ENCODE results near the gene ID2.

The ID2 gene

DNA sequence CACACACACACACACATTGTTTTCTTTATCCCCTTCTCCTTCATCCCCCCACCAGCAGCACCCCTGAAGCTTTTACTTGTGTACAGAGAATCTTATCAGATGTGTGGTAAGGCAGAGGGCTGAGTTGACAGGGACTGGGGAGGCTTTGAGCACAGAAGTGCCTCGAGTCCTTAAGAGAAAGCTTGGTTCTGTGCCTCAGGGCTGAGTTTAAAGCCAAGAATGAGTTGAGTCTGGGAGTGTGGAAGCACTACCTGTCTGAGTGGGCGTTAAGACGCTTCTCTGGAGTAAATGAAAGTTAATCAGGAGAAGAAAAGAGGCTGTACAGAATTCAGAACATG is 2.7 kb downstream of the ID2 start:
- peaks cover 58% of the 10 kb centered on the region for H3K27me3 ChIP-seq
- peaks cover 29% of the 10 kb centered on the region for H4K20me1 ChIP-seq
- H3K9me3 ChIP-seq, result no peaks in the 10 kb centered on the region
- no peak for TF ChIP-seq Cebpa-rat (IDR thresholded peaks at IDR 0.05)
- peak overlapping the region; percentile 77; the same call in 1 of the 2 replicates for H3K27ac ChIP-seq
- peak overlapping the region; percentile 100 for H3K4me2 ChIP-seq
- no peaks in the 10 kb centered on the region for H3K36me3 ChIP-seq
- H3K4me1 ChIP-seq, result peaks cover 44% of the 10 kb centered on the region
- H3K9ac ChIP-seq, result no peak overlapping the region
- peak overlapping the region; percentile 75 for H3K4me3 ChIP-seq

DNA sequence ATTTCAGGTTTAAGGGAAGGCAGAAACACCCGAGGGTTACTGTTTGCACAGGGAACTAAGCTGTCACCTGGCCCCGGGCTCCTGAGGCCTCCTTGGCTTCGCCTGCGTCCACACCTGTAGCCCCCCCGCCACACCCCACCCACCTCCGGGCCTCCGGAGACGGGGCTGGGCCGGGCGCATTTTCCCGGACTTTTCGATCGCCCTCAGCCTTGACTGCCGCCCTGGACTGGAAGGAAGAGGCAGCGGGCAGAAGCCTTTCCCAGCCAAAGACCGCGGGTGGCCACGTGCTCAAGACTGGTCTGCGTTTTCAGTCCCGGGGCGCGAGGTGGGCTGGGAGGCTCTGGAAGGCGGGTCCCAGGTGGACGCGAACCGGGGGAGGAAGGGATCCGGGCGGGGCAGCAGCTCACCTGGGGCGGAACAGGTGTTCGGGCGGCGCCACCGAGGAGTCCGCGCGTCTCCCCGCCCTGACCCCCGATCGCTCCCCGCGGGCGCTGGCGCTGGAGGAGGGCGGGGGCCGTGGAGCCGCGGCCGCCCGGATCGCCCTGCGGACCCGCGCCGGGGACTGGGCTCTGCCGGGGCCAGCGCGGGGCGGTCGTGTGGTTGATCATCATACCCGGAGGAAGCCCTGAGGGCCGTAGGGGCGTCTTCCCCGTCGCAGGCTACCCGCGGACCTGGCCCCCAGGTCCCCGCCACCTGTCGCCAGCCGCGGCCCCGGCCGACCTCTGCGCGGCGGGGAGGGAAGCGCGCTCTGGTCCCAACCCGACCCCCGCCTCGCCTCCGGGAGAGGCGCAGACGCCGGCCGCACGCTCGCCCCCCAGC is 3.2 kb downstream of the ID2 start:
- H3K4me1 ChIP-seq, result peaks cover 41% of the 10 kb centered on the region
- peak overlapping the region; percentile 75 for H3K4me3 ChIP-seq
- H3K27ac ChIP-seq, result peak overlapping the region; percentile 77
- H3K9ac ChIP-seq, result peak overlapping the region; percentile 76
- H3K9me3 ChIP-seq, result no peaks in the 10 kb centered on the region
- H4K20me1 ChIP-seq, result peaks cover 29% of the 10 kb centered on the region
- H3K4me2 ChIP-seq, result peak overlapping the region; percentile 100
- H3K27me3 ChIP-seq, result peaks cover 52% of the 10 kb centered on the region
- no peaks in the 10 kb centered on the region for H3K36me3 ChIP-seq
- TF ChIP-seq Cebpa-rat (IDR thresholded peaks at IDR 0.05), result no peak

DNA sequence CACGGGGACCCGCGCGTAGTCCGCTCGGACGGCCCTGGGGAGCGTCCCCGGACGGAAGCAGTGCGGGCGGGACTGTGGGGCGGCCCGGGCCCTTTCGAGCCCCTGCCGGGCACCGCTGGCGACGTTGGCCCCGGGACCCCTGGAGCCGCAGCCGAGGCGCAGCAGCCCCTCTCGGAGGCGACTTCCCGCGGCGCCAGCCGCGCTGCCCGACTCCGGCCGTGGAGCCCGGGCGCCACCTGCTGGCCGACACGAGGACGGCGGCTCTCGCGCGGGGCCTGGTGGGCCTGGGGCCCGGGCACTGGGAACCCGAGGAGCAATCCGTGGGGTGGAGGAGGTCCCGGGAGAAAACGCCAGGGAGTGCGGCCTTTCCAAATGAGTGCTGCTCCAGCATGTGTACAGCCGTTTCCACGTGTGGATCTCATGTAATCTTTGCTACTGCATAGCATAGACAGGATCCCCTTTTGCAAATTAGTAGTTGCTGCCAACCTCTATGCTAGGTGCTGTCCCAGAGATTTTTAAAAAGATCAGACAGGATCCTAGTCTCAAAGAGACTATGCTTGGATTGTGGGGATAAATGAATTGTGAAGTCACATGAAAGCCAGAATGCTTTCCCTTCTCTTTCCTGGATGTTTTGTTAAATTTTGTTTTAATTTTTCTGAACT is 4.0 kb downstream of the ID2 start:
- Histone ChIP-seq H3K4me1 (peaks cover 36% of the 10 kb centered on the region), H3K9me3 (no peaks in the 10 kb centered on the region), H3K9ac (peak overlapping the region; percentile 76), H3K4me2 (peak overlapping the region; percentile 100), H3K36me3 (no peaks in the 10 kb centered on the region), H3K4me3 (peak overlapping the region; percentile 75), H3K27ac (peak overlapping the region; percentile 77), H4K20me1 (peaks cover 29% of the 10 kb centered on the region), H3K27me3 (peaks cover 45% of the 10 kb centered on the region)
- TF ChIP-seq Cebpa-rat (IDR thresholded peaks at IDR 0.05), result no peak

DNA sequence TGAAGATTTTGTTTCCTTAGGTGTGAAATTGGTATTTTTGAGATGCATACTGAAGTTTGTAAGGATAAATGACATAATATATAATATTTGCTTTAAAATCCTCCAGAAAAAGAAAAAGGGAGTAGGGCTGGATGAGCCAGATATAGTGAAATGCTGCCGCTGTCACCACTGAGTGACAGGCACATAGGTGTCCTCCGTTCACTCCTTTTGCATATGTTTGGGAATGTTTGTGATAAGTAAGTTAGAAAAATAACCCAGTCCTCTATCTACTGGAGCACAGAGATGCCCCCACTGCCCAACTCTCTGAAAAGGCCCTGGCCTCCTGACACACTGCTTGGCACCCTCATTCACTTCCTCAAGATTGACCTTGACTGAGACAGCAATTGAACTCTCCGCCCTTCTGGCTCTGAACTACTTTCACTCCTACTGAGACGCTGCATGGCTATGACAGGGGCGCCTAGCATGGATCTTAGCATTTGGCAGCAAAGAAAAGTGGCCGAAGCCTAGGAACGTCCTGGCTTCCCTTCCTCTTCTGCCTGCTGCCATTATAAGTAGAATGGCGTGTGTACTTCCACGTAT is 10.1 kb downstream of the ID2 start:
- Histone ChIP-seq H3K4me2 (no peak overlapping the region), H3K9ac (no peak overlapping the region), H3K27me3 (no peaks in the 10 kb centered on the region), H4K20me1 (no peaks in the 10 kb centered on the region), H3K9me3 (no peaks in the 10 kb centered on the region), H3K27ac (no peak overlapping the region), H3K4me1 (0 out of 2 replicates have a peak, but pooled peaks cover 9% of the 10 kb centered on the region), H3K36me3 (no peaks in the 10 kb centered on the region), H3K4me3 (no peak overlapping the region)
- no peak for TF ChIP-seq Cebpa-rat (IDR thresholded peaks at IDR 0.05)

DNA sequence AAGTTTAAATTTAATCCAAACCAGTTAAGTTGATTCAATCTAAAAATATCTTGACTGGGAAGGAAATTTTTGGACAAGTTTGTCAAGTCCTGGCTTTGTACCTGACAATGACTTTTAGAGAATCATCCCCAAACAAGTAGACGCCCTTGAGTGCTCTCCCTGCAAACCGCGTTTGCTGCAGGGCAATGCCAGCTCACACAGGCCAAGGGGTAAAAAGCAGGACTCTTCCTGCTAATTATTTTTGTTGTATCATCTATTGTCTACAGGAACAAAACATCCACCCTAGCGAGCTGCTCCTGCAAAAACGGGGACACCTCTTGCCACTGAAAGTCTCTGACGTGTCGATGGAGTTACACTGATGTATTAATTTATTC is 10.9 kb downstream of the ID2 start:
- Histone ChIP-seq H3K9me3 (no peaks in the 10 kb centered on the region), H3K27me3 (no peaks in the 10 kb centered on the region), H3K4me2 (no peak overlapping the region), H3K27ac (no peak overlapping the region), H3K36me3 (no peaks in the 10 kb centered on the region), H3K4me3 (no peak overlapping the region), H4K20me1 (no peaks in the 10 kb centered on the region), H3K4me1 (0 out of 2 replicates have a peak, but pooled peaks cover 9% of the 10 kb centered on the region), H3K9ac (no peak overlapping the region)
- no peak for TF ChIP-seq Cebpa-rat (IDR thresholded peaks at IDR 0.05)

DNA sequence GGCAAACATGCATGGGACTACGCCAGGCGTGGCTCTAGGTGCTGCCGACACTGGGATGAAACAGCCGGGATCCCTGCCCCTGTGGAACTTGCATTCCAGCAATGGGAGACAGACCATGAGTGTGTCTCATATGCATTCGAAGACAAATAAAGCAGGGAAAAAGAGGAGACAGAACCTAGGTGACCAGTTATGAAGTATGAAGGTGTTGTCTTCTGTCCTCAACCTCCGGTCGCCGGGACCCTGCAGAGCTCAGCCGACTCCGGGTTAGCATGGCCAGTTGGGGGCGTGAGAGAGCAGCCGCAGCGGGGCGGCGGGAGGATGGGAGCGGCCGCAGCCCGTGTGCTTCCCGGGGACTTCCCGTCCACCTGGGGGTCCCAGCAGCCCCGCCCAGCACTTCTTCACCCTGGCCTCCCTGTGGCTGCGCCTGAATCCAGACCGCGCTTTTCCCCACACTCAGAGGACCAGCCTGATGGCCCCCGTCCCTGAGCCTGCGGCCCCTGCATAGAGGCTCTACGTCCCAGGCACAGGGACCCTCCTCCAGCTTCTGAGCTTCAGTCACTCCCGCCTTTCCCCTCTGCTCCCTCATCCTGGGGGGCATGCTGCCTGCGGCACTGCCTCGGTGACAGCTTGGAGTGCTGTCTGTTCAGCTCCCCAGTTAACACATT is 11.4 kb downstream of the ID2 start:
- Histone ChIP-seq H3K4me1 (0 out of 2 replicates have a peak, but pooled peaks cover 9% of the 10 kb centered on the region), H3K27ac (no peak overlapping the region), H4K20me1 (no peaks in the 10 kb centered on the region), H3K9me3 (no peaks in the 10 kb centered on the region), H3K27me3 (no peaks in the 10 kb centered on the region), H3K4me3 (no peak overlapping the region), H3K36me3 (no peaks in the 10 kb centered on the region), H3K4me2 (no peak overlapping the region), H3K9ac (no peak overlapping the region)
- TF ChIP-seq Cebpa-rat (IDR thresholded peaks at IDR 0.05), result no peak

DNA sequence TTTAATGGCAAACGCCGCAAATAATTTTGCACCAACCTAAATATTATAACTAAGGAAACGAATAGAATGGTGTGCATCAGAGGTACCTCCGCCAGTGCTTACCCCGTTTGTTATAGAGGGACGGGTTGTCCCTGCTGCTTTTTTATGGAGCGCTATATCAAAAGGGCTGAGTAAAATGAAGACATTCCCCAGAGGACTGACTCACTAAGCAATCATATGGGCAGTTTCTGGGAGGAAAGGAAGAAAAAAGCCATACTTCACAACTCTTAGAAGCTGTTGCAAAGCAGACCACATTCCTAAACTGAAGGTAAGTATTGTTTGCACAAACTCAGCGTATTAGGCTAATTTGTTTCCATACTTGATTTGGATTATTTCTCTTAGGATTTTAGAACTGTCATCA is 12.9 kb downstream of the ID2 start:
- no peaks in the 10 kb centered on the region for H4K20me1 ChIP-seq
- H3K4me1 ChIP-seq, result 0 out of 2 replicates have a peak, but pooled peaks cover 9% of the 10 kb centered on the region
- H3K9me3 ChIP-seq, result no peaks in the 10 kb centered on the region
- no peaks in the 10 kb centered on the region for H3K36me3 ChIP-seq
- H3K27me3 ChIP-seq, result no peaks in the 10 kb centered on the region
- no peak overlapping the region for H3K9ac ChIP-seq
- no peak overlapping the region for H3K4me2 ChIP-seq
- H3K27ac ChIP-seq, result no peak overlapping the region
- no peak overlapping the region for H3K4me3 ChIP-seq
- TF ChIP-seq Cebpa-rat (IDR thresholded peaks at IDR 0.05), result no peak

DNA sequence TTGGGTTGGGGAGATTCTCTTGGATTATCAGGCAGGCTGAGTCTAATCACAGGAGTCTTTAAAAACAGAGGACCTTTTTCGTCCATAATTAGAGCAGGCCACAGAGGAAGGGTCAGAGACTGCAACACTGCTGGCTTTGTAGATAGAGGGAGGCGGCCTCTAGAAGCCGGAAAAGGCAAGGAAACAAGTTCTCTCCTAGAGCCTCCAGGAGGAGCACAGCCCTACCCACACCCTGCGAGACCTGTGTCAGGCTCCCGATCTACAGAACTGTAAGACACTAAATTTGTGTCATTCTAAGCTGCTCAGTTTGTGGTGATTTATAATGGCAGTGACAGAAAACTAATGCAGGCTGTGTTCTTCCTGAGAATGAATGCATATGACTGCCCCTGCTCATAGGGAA is 15.3 kb downstream of the ID2 start:
- Histone ChIP-seq H3K27me3 (no peaks in the 10 kb centered on the region), H3K9me3 (no peaks in the 10 kb centered on the region), H3K36me3 (no peaks in the 10 kb centered on the region), H3K4me2 (no peak overlapping the region), H3K27ac (no peak overlapping the region), H3K4me3 (no peak overlapping the region), H4K20me1 (no peaks in the 10 kb centered on the region), H3K9ac (no peak overlapping the region), H3K4me1 (0 out of 2 replicates have a peak, but pooled peaks cover 8% of the 10 kb centered on the region)
- no peak for TF ChIP-seq Cebpa-rat (IDR thresholded peaks at IDR 0.05)

DNA sequence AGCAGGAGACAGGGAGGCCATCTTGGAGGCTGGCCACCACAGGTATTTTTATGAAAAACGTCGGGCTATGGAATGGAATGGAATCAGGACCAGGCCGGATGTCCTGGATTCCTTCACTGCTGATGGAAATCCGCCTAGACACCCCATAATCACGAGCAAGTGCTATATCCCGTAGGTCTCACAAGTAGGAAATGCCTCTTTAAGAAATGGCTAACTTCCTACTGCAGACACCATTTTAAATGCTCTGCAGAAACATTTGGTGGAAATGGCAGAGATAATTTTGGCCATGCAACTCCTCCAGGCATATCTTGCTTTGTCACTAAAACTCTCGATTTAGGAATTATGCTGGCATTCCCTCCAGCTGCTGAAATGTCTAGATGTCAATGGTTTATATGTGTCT is 18.0 kb downstream of the ID2 start:
- Histone ChIP-seq H3K27me3 (no peaks in the 10 kb centered on the region), H3K4me1 (no peaks in the 10 kb centered on the region), H4K20me1 (no peaks in the 10 kb centered on the region), H3K9me3 (no peaks in the 10 kb centered on the region), H3K27ac (no peak overlapping the region), H3K36me3 (no peaks in the 10 kb centered on the region), H3K4me2 (no peak overlapping the region), H3K9ac (no peak overlapping the region), H3K4me3 (no peak overlapping the region)
- TF ChIP-seq Cebpa-rat (IDR thresholded peaks at IDR 0.05), result no peak
